Astrocyte (in vitro differentiated cells and primary cell): ENCODE measurements around the gene TNC. TPM values are rescaled to one million over a fixed set of nuclear protein-coding genes. Genes with fewer than 3 reads are reported as not detected.

Experiments
- DNase-seq: peaks from one replicate; pipeline ENCODE4 v3.0.0-alpha.2; 2010; ENCODE audit warnings: low read depth
- FAIRE-seq: peaks from 2 replicates; lab custom pipeline; 2011; peaks lifted over from hg19 to GRCh38; lab: Jason Lieb, UNC
- H2AFZ ChIP-seq: 2 replicates; pipeline ENCODE4 v1.6.0; 2012; ENCODE audit warnings: low read depth, low read length, inconsistent platforms
- H3K27ac ChIP-seq: 2 replicates; pipeline ENCODE4 v1.5.1; 2011; ENCODE audit warnings: low read depth, low read length, inconsistent platforms
- H3K27me3 ChIP-seq: 2 replicates; pipeline ENCODE4 v1.6.0; 2011; ENCODE audit warnings: low read length, inconsistent platforms; ENCODE audit not compliant: insufficient read depth
- H3K36me3 ChIP-seq: 2 replicates; pipeline ENCODE4 v1.5.1; 2011; ENCODE audit warnings: low read length, inconsistent platforms; ENCODE audit not compliant: insufficient read depth
- H3K4me1 ChIP-seq: 2 replicates; pipeline ENCODE4 v1.5.1; 2011; ENCODE audit warnings: low read length, inconsistent platforms; ENCODE audit not compliant: insufficient read depth
- H3K4me2 ChIP-seq: 2 replicates; pipeline ENCODE4 v1.6.0; 2012; ENCODE audit warnings: low read length, inconsistent platforms
- H3K4me3 ChIP-seq: 2 replicates; pipeline ENCODE4 v1.5.1; 2011; ENCODE audit warnings: low read depth, mild to moderate bottlenecking, low read length, inconsistent platforms; ENCODE audit not compliant: insufficient read depth
- H3K79me2 ChIP-seq: 2 replicates; pipeline ENCODE4 v1.6.0; 2012; ENCODE audit warnings: mild to moderate bottlenecking, low read length, inconsistent platforms; ENCODE audit not compliant: insufficient read depth
- H3K9ac ChIP-seq: 2 replicates; pipeline ENCODE4 v1.6.0; 2012; ENCODE audit warnings: mild to moderate bottlenecking, low read length, inconsistent platforms
- H3K9me3 ChIP-seq: 2 replicates; pipeline ENCODE4 v1.5.1; 2012; ENCODE audit warnings: low read depth, mild to moderate bottlenecking, low read length, inconsistent platforms; ENCODE audit not compliant: insufficient read depth
- H4K20me1 ChIP-seq: 2 replicates; pipeline ENCODE4 v1.6.0; 2012; ENCODE audit warnings: low read length, inconsistent platforms; ENCODE audit not compliant: insufficient read depth
- H3K27ac Mint-ChIP-seq: one replicate; pipeline ENCODE4 v1.8.0; 2021; ENCODE audit warnings: mild to moderate bottlenecking, mixed read lengths; ENCODE audit not compliant: unreplicated experiment
- H3K27me3 Mint-ChIP-seq: one replicate; pipeline ENCODE4 v1.8.0; 2021; ENCODE audit warnings: low read depth, mixed read lengths; ENCODE audit not compliant: unreplicated experiment
- H3K36me3 Mint-ChIP-seq: one replicate; pipeline ENCODE4 v1.8.0; 2021; ENCODE audit warnings: low read depth, mixed read lengths; ENCODE audit not compliant: unreplicated experiment
- H3K4me1 Mint-ChIP-seq: one replicate; pipeline ENCODE4 v1.8.0; 2021; ENCODE audit warnings: low read depth, mixed read lengths; ENCODE audit not compliant: unreplicated experiment
- H3K4me3 Mint-ChIP-seq: one replicate; pipeline ENCODE4 v1.8.0; 2021; ENCODE audit warnings: mild to moderate bottlenecking, moderate library complexity, mixed read lengths; ENCODE audit not compliant: unreplicated experiment
- H3K9me3 Mint-ChIP-seq: one replicate; pipeline ENCODE4 v1.8.0; 2021; ENCODE audit warnings: mild to moderate bottlenecking, mixed read lengths; ENCODE audit not compliant: unreplicated experiment
- EZH2 ChIP-seq: IDR thresholded peaks from 2 replicates; pipeline ENCODE4 v1.6.1; 2012; ENCODE audit warnings: mild to moderate bottlenecking, low read length, inconsistent platforms; ENCODE audit not compliant: insufficient read depth
- total RNA-seq: library from RNA; stranded (reverse); gene quantifications from 2 replicates; pipeline ENCODE4 v1.2.1, GENCODE V29; 2021
- TF ChIP-seq, protein P1 (sequence below): IDR thresholded peaks from 2 replicates; pipeline ENCODE4 v1.5.1; 2011; ENCODE audit warnings: low read depth, mild to moderate bottlenecking, inconsistent platforms, low read length, moderate library complexity; ENCODE audit not compliant: insufficient read depth

Gene TNC
- total RNA-seq, 1 donor from 2014 or later: 747 TPM

DNA sequence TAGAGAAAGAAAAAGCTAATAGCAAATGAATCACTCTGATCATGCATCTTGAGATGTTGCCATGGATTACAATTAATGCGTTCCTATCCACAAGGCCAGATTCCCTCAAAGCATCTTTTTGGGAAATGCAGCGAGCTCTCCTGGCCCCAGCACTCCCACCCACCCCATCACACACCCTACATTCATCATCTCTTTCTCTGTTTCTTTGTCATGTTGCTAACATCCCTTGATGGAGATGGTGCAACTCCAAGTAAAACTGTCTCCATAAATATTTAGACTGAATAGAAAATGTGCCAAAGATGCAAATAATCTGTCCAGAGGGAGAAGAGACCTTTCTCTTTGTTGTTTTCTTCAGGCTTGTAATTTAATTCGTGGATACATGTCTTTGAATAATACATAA, 30.8 kb upstream of the TNC start:
- Histone ChIP-seq H3K4me3 (no peak overlapping the region), H4K20me1 (no peaks in the 10 kb centered on the region), H3K36me3 (no peaks in the 10 kb centered on the region), H3K9me3 (no peaks in the 10 kb centered on the region), H3K4me2 (no peak overlapping the region), H3K79me2 (no peaks in the 10 kb centered on the region), H3K4me1 (peaks cover 20% of the 10 kb centered on the region), H3K9ac (no peak overlapping the region), H2AFZ (no peak overlapping the region), H3K27me3 (no peaks in the 10 kb centered on the region), H3K27ac (no peak overlapping the region)
- Mint-ChIP-seq H3K4me1 (peaks cover 36% of the 10 kb centered on the region), H3K9me3 (no peaks in the 10 kb centered on the region), H3K27ac (peak overlapping the region; percentile 12), H3K36me3 (no peaks in the 10 kb centered on the region), H3K4me3 (no peak overlapping the region), H3K27me3 (no peaks in the 10 kb centered on the region)
- TF ChIP-seq, protein P1, sequence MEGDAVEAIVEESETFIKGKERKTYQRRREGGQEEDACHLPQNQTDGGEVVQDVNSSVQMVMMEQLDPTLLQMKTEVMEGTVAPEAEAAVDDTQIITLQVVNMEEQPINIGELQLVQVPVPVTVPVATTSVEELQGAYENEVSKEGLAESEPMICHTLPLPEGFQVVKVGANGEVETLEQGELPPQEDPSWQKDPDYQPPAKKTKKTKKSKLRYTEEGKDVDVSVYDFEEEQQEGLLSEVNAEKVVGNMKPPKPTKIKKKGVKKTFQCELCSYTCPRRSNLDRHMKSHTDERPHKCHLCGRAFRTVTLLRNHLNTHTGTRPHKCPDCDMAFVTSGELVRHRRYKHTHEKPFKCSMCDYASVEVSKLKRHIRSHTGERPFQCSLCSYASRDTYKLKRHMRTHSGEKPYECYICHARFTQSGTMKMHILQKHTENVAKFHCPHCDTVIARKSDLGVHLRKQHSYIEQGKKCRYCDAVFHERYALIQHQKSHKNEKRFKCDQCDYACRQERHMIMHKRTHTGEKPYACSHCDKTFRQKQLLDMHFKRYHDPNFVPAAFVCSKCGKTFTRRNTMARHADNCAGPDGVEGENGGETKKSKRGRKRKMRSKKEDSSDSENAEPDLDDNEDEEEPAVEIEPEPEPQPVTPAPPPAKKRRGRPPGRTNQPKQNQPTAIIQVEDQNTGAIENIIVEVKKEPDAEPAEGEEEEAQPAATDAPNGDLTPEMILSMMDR: no peak
- no peak for TF ChIP-seq EZH2
- FAIRE-seq (no peak), DNase-seq (no peak)

DNA sequence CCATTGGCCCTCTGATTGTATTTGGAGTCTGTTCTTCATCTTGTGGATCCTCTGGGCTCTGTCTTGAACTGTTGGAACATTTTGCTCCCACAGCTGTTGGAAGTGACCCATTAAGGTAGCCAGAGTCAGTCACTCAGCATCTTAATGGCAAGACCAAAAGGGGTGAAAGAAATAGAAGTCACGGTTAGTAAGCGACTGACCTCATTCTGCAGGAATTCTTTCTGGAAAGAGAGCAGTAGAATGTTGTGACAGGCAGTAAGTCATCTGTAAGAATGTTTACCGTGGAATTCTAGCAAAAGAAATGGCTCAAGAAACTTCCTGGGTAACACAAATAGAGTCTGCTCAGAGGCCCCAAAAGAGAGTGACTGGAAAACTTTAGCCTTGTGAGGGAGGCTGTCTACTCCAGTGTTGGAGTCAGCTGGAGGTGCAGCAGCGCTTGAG, 28.6 kb upstream of the TNC start:
- peak overlapping the region; percentile 61 for H3K4me2 ChIP-seq
- H3K27ac ChIP-seq: peak overlapping the region; percentile 82

DNA sequence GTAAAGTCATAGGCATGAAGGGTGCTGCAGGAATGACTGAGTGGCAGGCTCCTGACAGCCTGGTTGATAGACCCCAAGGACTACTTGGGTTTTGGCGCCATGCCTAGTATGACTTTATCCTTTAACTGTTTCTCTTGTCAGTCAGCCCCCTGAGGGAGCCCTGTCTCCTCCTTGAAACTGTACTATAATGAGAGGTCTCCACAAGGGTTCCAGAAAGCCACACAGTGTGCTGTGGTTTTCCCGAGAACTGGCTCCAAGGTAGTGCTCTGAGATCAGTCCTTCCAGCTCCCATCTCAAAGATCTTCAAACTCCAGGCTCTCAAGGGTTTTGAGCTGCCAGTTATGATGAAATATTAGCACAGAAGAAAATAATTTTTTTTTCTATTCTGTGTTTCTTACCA, 26.7 kb upstream of the TNC start:
- H3K27me3 ChIP-seq: no peaks in the 10 kb centered on the region
- no peaks in the 10 kb centered on the region for H3K79me2 ChIP-seq
- H3K36me3 Mint-ChIP-seq: no peaks in the 10 kb centered on the region
- H3K4me3 Mint-ChIP-seq: no peak overlapping the region
- no peaks in the 10 kb centered on the region for H3K36me3 ChIP-seq
- no peak overlapping the region for H2AFZ ChIP-seq
- peak overlapping the region; percentile 35 for H3K27ac ChIP-seq
- no peaks in the 10 kb centered on the region for H4K20me1 ChIP-seq
- H3K4me2 ChIP-seq: no peak overlapping the region
- H3K27me3 Mint-ChIP-seq: no peaks in the 10 kb centered on the region
- DNase-seq: peak; percentile 62
- no peak overlapping the region for H3K9ac ChIP-seq
- H3K27ac Mint-ChIP-seq: peak overlapping the region; percentile 91
- no peak overlapping the region for H3K4me3 ChIP-seq
- no peak for FAIRE-seq
- H3K4me1 Mint-ChIP-seq: peaks cover 43% of the 10 kb centered on the region
- TF ChIP-seq, protein P1: no peak
- no peak for TF ChIP-seq EZH2
- H3K9me3 ChIP-seq: no peaks in the 10 kb centered on the region
- H3K4me1 ChIP-seq: peaks cover 20% of the 10 kb centered on the region
- peaks cover 4% of the 10 kb centered on the region for H3K9me3 Mint-ChIP-seq

More for the DNA sequence above, 28.6 kb upstream of the TNC start:
- Mint-ChIP-seq H3K4me3 (peak overlapping the region; percentile 40), H3K36me3 (no peaks in the 10 kb centered on the region), H3K9me3 (peaks cover 2% of the 10 kb centered on the region), H3K27me3 (no peaks in the 10 kb centered on the region), H3K27ac (peak overlapping the region; percentile 99), H3K4me1 (peaks cover 42% of the 10 kb centered on the region)
- FAIRE-seq: peak; percentile 99
- Histone ChIP-seq H3K36me3 (no peaks in the 10 kb centered on the region), H4K20me1 (no peaks in the 10 kb centered on the region), H3K9ac (peak overlapping the region; percentile 57), H3K27me3 (no peaks in the 10 kb centered on the region), H3K79me2 (no peaks in the 10 kb centered on the region), H2AFZ (peak overlapping the region; percentile 33), H3K4me1 (peaks cover 20% of the 10 kb centered on the region), H3K9me3 (no peaks in the 10 kb centered on the region), H3K4me3 (no peak overlapping the region)
- DNase-seq: peak; percentile 97
- TF ChIP-seq, protein P1: no peak
- TF ChIP-seq EZH2: no peak
